Kidney (tissue), 14 donors: Measurements from ENCODE around the gene VPS9D1. TPM values are rescaled to one million over a fixed set of nuclear protein-coding genes. Genes with fewer than 3 reads are reported as not detected.

Experiments
- DNase-seq, 5 donors: peaks; one replicate each; pipeline ENCODE4 v3.0.0-alpha.2; 2013 to 2020
- FAIRE-seq: peaks from 2 replicates; lab custom pipeline; 2012; peaks lifted over from hg19 to GRCh38; lab: Jason Lieb, UNC
- H3K27ac ChIP-seq, 2 donors: one replicate each; pipeline ENCODE4 v1.7.0; 2013; ENCODE audit warnings: low read depth in 2 of 2, low read length in 2 of 2, inconsistent platforms in 1 of 2
- H3K27me3 ChIP-seq: one replicate; pipeline ENCODE4 v1.7.1; 2013; ENCODE audit warnings: low read length, inconsistent platforms; ENCODE audit not compliant: control insufficient read depth, insufficient read depth
- H3K36me3 ChIP-seq, 3 donors: one replicate each; pipeline versions ENCODE4 v1.7.0 to v1.7.1; 2013; ENCODE audit warnings: low read length in 3 of 3, control low read depth in 1 of 3, inconsistent platforms in 1 of 3; ENCODE audit not compliant: insufficient read depth in 3 of 3, control insufficient read depth in 2 of 3
- H3K4me1 ChIP-seq, 3 donors: one replicate each; pipeline versions ENCODE4 v1.7.0 to v1.7.1; 2013; ENCODE audit warnings: low read length in 3 of 3, inconsistent platforms in 1 of 3, low read depth in 1 of 3; ENCODE audit not compliant: control insufficient read depth in 2 of 3, insufficient read depth in 2 of 3
- H3K4me3 ChIP-seq, 3 donors: one replicate each; pipeline versions ENCODE4 v1.7.0 to v1.8.1; 2013; ENCODE audit warnings: low read length in 3 of 3, control low read depth in 1 of 3, inconsistent platforms in 1 of 3
- H3K9ac ChIP-seq, 3 donors: one replicate each; pipeline versions ENCODE4 v1.7.0 to v1.7.1; 2013; ENCODE audit warnings: low read length in 3 of 3, control low read depth in 1 of 3, inconsistent platforms in 1 of 3
- H3K9me3 ChIP-seq, 3 donors: one replicate each; pipeline versions ENCODE4 v1.7.0 to v1.7.1; 2013; ENCODE audit warnings: low read length in 3 of 3, control low read depth in 1 of 3, inconsistent platforms in 1 of 3; ENCODE audit not compliant: control insufficient read depth in 2 of 3, insufficient read depth in 1 of 3
- intact Hi-C: fragments of 100-400 bp; cut with DNase I; formaldehyde crosslinking; loops from one replicate; pipeline ENCODE4 v1.11.1; 2022
- polyA plus RNA-seq: library from polyadenylated mRNA; stranded (reverse); fragments of 350-450 nt; fragmentation: Illumina TruSeq; extraction: RNeasy Lipid Tissue Mini Kit (QIAGEN cat#74804); gene quantifications from one replicate; pipeline ENCODE4 v1.2.3, GENCODE V29; 2014; ENCODE audit warnings: low read depth, low replicate concordance; ENCODE audit not compliant: insufficient read depth
- total RNA-seq: library from RNA; stranded (reverse); fragmentation: NEBNext Ultra II Directional; extraction: Animal tissue kit (Norgen Biotek cat#: 25700); gene quantifications from one replicate; pipeline ENCODE4 v1.2.1, GENCODE V29; 2021
- TF ChIP-seq, protein P1 (sequence below): IDR thresholded peaks from 3 replicates; pipeline ENCODE4 v1.5.1; 2012; ENCODE audit warnings: mild to moderate bottlenecking, moderate library complexity, borderline replicate concordance; ENCODE audit not compliant: insufficient read depth; ENCODE audit errors: extremely low read depth
- donor health status: control.
- donor health status: control.
- donor health status: control.
- donor health status: control.
- donor health status: control.
- donor health status: DM: yes; HTN: yes; CAD: no.
- donor health status: Normal renal cell carcinoma (clear cell type).

The VPS9D1 gene
- total and polyA plus RNA-seq, 2 donors from 2014 or later = 18.3 to 24.4 TPM

DNA sequence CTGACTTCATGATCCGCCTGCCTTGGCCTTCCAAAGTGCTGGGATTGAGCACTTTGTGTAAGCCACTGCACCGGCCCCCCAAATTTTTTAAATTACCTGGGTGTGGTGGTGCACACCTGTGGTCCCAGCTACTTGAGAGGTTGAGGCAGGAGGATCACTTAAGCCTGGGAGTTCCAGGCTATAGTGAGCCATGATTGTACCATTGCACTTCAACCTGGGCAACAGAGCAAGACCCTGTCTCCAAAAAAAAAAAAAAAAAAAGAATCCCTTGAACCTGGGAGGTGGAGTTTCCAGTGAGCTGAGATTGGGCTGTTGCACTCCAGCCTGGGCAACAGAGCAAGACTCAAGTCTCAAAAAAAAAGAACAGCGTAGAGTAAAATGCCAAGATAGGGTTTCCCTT lies 15.9 kb upstream of the VPS9D1 start:
- no peak overlapping the region for H3K4me3 ChIP-seq
- FAIRE-seq (no peak), DNase-seq (no peak)
- H3K36me3 ChIP-seq = peaks cover 2 to 61% (median 29%) of the 10 kb centered on the region in 3 donors
- H3K27me3 ChIP-seq = no peaks in the 10 kb centered on the region
- no peak overlapping the region for H3K27ac ChIP-seq
- H3K9me3 ChIP-seq = no peaks in the 10 kb centered on the region
- no peaks in the 10 kb centered on the region for H3K4me1 ChIP-seq
- intact Hi-C loops = no loop called here
- TF ChIP-seq, protein P1, sequence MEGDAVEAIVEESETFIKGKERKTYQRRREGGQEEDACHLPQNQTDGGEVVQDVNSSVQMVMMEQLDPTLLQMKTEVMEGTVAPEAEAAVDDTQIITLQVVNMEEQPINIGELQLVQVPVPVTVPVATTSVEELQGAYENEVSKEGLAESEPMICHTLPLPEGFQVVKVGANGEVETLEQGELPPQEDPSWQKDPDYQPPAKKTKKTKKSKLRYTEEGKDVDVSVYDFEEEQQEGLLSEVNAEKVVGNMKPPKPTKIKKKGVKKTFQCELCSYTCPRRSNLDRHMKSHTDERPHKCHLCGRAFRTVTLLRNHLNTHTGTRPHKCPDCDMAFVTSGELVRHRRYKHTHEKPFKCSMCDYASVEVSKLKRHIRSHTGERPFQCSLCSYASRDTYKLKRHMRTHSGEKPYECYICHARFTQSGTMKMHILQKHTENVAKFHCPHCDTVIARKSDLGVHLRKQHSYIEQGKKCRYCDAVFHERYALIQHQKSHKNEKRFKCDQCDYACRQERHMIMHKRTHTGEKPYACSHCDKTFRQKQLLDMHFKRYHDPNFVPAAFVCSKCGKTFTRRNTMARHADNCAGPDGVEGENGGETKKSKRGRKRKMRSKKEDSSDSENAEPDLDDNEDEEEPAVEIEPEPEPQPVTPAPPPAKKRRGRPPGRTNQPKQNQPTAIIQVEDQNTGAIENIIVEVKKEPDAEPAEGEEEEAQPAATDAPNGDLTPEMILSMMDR = no peak
- H3K9ac ChIP-seq = no peak overlapping the region

DNA sequence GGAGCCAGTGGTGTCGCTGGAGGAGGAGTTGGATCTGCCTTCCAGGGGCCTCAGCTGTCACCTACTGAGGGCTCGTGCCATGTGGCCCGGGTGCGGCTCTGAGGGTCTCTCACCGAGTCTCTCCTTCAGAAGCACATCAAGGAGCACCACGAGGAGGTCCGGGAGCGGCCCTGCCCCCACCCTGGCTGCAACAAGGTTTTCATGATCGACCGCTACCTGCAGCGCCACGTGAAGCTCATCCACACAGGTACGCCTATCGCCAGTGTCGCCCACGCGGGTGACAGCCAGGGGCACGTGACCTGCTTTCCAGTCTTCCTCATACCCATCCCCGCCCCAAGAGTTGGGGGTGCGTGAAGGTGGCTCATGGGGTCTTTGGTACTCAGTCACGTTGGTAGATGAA lies 13.1 kb upstream of the VPS9D1 start:
- Histone ChIP-seq H3K9ac (no peak overlapping the region), H3K27ac (no peak overlapping the region), H3K4me3 (no peak overlapping the region), H3K27me3 (no peaks in the 10 kb centered on the region), H3K4me1 (no peaks in the 10 kb centered on the region), H3K36me3 (peaks cover 2 to 66% (median 37%) of the 10 kb centered on the region in 3 donors), H3K9me3 (no peaks in the 10 kb centered on the region)
- TF ChIP-seq, protein P1 = no peak
- FAIRE-seq (no peak), DNase-seq (no peak)
- intact Hi-C loops = no loop called here

- no peak for DNase-seq
- no peaks in the 10 kb centered on the region for H3K27me3 ChIP-seq
- H3K9me3 ChIP-seq = no peaks in the 10 kb centered on the region
- no peak for FAIRE-seq
- peaks cover 2 to 63% (median 36%) of the 10 kb centered on the region in 3 donors for H3K36me3 ChIP-seq
- TF ChIP-seq, protein P1 = no peak
- H3K4me1 ChIP-seq = no peaks in the 10 kb centered on the region
- intact Hi-C loops = no loop called here
- H3K4me3 ChIP-seq = no peak overlapping the region
- no peak overlapping the region for H3K27ac ChIP-seq
- H3K9ac ChIP-seq = no peak overlapping the region
These were observed 12.6 kb upstream of the VPS9D1 start for GRCh38 chr16:89733322-89733721.

GRCh38 chr16:89732918-89733242 lies 12.2 kb upstream of the VPS9D1 start:
- no peaks in the 10 kb centered on the region for H3K9me3 ChIP-seq
- TF ChIP-seq, protein P1 = no peak
- H3K4me3 ChIP-seq = no peak overlapping the region
- no peak overlapping the region for H3K27ac ChIP-seq
- H3K36me3 ChIP-seq = peaks cover 2 to 62% (median 33%) of the 10 kb centered on the region in 3 donors
- no peaks in the 10 kb centered on the region for H3K27me3 ChIP-seq
- intact Hi-C loops = no loop called here
- H3K4me1 ChIP-seq = no peaks in the 10 kb centered on the region
- no peak overlapping the region for H3K9ac ChIP-seq
- FAIRE-seq (no peak), DNase-seq (no peak)
